SK-N-MC (cell line): ENCODE data around the gene SLC35F1.

ENCODE experiments used
- DNase-seq: peaks from one replicate; pipeline ENCODE4 v3.0.0-alpha.2; 2011; ENCODE audit warnings: low read depth, low spot score
- H3K27ac ChIP-seq: fragments of 200-600 bp; sonication (generic); 2 replicates; pipeline ENCODE4 v1.5.1; 2016; ENCODE audit warnings: mixed run types
- H3K36me3 ChIP-seq: fragments of 200-600 bp; sonication (generic); 2 replicates; pipeline ENCODE4 v1.6.1; 2017; ENCODE audit warnings: antibody characterized with exemption, low read length, mixed read lengths; ENCODE audit not compliant: insufficient read depth
- H3K4me3 ChIP-seq: fragments of 200-600 bp; sonication (generic); 2 replicates; pipeline ENCODE4 v1.5.1; 2016
- H3K9ac ChIP-seq: fragments of 200-600 bp; sonication (generic); 2 replicates; pipeline ENCODE4 v1.8.0; 2017; ENCODE audit warnings: mixed run types, mixed read lengths; ENCODE audit not compliant: insufficient read length
- H3K9me3 ChIP-seq: fragments of 200-600 bp; sonication (generic); 2 replicates; pipeline ENCODE4 v1.6.1; 2017; ENCODE audit warnings: low read depth, mild to moderate bottlenecking, antibody characterized with exemption, low read length, moderate library complexity, mixed read lengths
- EZH2 ChIP-seq: fragments of 200-600 bp; sonication (generic); IDR thresholded peaks from one replicate; pipeline ENCODE4 v1.6.1; 2017; ENCODE audit warnings: antibody characterized with exemption
- FOXP2 ChIP-seq: optimal IDR thresholded peaks from 2 replicates; pipeline ENCODE3; 2011; ENCODE audit warnings: mild to moderate bottlenecking, moderate library complexity; ENCODE audit not compliant: insufficient read depth; ENCODE audit errors: extremely low read length, control extremely low read depth
- POLR2AphosphoS5 ChIP-seq: IDR thresholded peaks from 2 replicates; pipeline ENCODE4 v1.6.1; 2012; ENCODE audit warnings: mild to moderate bottlenecking, low read depth, low read length, borderline replicate concordance

Gene SLC35F1

GRCh38 chr6:117917176-117917575 lies 10.1 kb downstream of the SLC35F1 start:
- TF ChIP-seq FOXP2 (no peak), EZH2 (no peak), POLR2AphosphoS5 (no peak)
- Histone ChIP-seq H3K9ac (no peak overlapping the region), H3K27ac (no peak overlapping the region), H3K9me3 (no peaks in the 10 kb centered on the region), H3K4me3 (no peak overlapping the region), H3K36me3 (no peaks in the 10 kb centered on the region)
- DNase-seq: no peak

DNA sequence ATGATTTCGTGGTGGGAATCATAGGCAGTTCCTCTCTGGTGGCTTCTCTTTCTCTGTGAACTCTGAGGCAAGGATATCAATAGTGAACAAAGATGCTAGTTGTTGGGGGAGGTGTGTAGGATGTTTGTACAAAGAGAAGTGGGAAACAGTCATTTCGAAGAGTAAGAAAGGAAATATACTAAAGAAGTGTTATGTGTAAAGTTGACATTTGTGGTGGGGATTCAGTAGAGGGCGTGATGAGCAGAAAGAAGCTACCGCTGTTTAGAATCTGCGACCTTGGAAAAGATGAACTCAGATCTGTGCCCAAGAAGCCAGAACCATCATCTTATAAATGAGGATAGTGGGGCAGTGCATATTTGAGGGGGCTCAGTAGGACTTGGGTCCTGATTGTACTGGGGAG lies 11.4 kb downstream of the SLC35F1 start:
- DNase-seq: no peak
- no peak overlapping the region for H3K4me3 ChIP-seq
- H3K9ac ChIP-seq: no peak overlapping the region
- no peaks in the 10 kb centered on the region for H3K36me3 ChIP-seq
- no peak for TF ChIP-seq POLR2AphosphoS5
- no peak for TF ChIP-seq FOXP2
- TF ChIP-seq EZH2: no peak
- no peak overlapping the region for H3K27ac ChIP-seq
- H3K9me3 ChIP-seq: no peaks in the 10 kb centered on the region

GRCh38 chr6:117919275-117919674 lies 12.2 kb downstream of the SLC35F1 start:
- no peak overlapping the region for H3K27ac ChIP-seq
- no peak overlapping the region for H3K9ac ChIP-seq
- no peak overlapping the region for H3K4me3 ChIP-seq
- no peak for TF ChIP-seq EZH2
- TF ChIP-seq POLR2AphosphoS5: no peak
- TF ChIP-seq FOXP2: no peak
- no peaks in the 10 kb centered on the region for H3K36me3 ChIP-seq
- H3K9me3 ChIP-seq: no peaks in the 10 kb centered on the region
- no peak for DNase-seq

DNA sequence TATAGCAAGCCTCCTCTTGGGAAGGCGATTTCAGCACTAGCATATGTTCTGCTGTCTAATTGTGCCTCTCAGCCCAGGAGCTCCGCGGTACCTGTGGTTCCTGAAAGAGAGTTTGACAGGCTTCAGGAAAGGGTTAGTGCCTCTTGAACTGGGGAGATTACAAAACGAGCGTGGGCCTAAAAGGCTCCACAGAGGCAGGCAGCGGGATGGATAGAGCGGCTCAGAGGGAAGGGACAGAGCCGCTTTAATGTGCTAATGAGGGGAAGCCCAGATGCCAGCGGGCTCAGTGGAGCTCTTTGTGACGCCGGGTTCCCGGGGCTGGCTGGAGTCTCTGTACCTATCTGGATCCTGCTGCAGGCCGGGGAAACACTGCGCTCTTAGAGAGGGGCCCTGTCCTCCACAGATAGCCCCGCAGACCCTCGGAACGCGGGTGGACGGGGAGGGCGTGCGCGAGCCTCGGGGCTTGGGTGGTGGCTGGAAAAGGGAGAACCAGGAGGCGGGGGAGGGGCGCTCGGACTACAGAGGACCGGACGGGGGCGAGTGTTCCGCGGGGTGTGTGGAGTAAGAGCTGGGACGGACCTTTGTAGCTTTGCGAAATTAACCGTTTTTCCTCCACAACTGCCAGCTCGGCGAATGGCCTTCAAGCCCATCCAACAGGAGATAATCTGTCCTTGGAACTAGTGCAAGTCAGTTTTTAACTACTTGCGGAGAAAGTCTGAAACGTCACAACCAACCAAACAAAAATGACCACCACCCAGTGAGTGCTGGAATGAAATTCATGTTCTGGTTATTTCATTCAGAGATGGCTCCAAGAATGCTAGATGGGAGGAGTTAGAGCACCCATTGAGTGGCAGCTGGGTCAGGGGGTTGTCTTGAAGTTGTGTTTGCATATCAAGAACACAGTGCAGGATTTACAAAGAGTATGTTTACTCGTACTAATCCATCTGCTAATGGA lies 13.0 kb downstream of the SLC35F1 start:
- peak overlapping the region; percentile 49 for H3K4me3 ChIP-seq
- no peak overlapping the region for H3K27ac ChIP-seq
- no peak for DNase-seq
- no peak overlapping the region for H3K9ac ChIP-seq
- no peaks in the 10 kb centered on the region for H3K9me3 ChIP-seq
- TF ChIP-seq POLR2AphosphoS5 (no peak), FOXP2 (no peak), EZH2 (no peak)
- no peaks in the 10 kb centered on the region for H3K36me3 ChIP-seq

- H3K9me3 ChIP-seq: no peaks in the 10 kb centered on the region
- H3K9ac ChIP-seq: no peak overlapping the region
- H3K4me3 ChIP-seq: no peak overlapping the region
- no peak for TF ChIP-seq FOXP2
- no peak for TF ChIP-seq POLR2AphosphoS5
- no peak for TF ChIP-seq EZH2
- H3K36me3 ChIP-seq: no peaks in the 10 kb centered on the region
- no peak for DNase-seq
- no peak overlapping the region for H3K27ac ChIP-seq
Observed at GRCh38 chr6:117924690-117925089, 17.6 kb downstream of the SLC35F1 start.

DNA sequence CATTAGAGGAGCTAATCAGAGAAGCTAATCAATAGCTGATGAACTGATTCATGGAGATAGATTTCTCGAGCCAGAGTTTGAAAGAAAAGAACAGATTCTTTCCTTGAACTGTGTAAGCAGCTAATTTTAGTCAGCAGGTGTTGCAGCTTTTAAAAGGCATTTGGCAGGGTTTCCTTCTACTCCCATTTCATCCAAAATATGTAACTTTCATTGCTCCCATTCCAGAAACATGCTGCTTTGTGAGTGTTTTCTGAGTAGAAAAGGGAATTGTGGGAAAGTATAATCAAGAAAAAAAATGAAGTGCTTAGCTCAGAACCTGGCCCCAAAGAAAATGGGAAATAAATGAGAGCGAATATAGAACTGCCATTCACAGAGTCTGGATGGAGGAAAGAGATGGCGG lies 20.8 kb downstream of the SLC35F1 start:
- Histone ChIP-seq H3K36me3 (no peaks in the 10 kb centered on the region), H3K4me3 (no peak overlapping the region), H3K27ac (no peak overlapping the region), H3K9ac (no peak overlapping the region), H3K9me3 (no peaks in the 10 kb centered on the region)
- no peak for DNase-seq
- no peak for TF ChIP-seq FOXP2
- TF ChIP-seq POLR2AphosphoS5: no peak
- no peak for TF ChIP-seq EZH2

- TF ChIP-seq FOXP2 (no peak), EZH2 (no peak), POLR2AphosphoS5 (no peak)
- no peaks in the 10 kb centered on the region for H3K9me3 ChIP-seq
- no peak for DNase-seq
- no peak overlapping the region for H3K27ac ChIP-seq
- H3K36me3 ChIP-seq: no peaks in the 10 kb centered on the region
- no peak overlapping the region for H3K4me3 ChIP-seq
- H3K9ac ChIP-seq: no peak overlapping the region
Observed at GRCh38 chr6:117928833-117929232, 21.8 kb downstream of the SLC35F1 start.

DNA sequence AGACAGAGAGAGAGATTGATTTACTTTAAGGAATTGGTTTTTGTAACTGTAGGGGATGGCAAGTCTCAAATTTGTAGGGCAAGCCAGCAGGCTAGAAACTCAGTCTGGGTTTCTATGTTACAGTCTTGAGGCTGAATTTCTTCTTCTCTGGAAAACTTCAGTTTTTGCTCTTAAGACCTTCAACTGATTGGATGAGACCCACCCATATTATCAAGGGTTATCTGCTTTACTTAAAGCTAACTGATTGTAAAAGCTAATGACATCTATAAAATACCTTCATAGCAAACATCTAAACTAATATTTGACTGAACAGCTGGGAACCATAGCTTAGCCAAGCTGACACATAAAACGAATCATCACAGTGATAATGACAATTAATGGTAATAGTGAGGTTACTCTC lies 22.4 kb downstream of the SLC35F1 start:
- DNase-seq: no peak
- no peak overlapping the region for H3K9ac ChIP-seq
- H3K36me3 ChIP-seq: no peaks in the 10 kb centered on the region
- TF ChIP-seq FOXP2 (no peak), EZH2 (no peak), POLR2AphosphoS5 (no peak)
- H3K4me3 ChIP-seq: no peak overlapping the region
- no peak overlapping the region for H3K27ac ChIP-seq
- no peaks in the 10 kb centered on the region for H3K9me3 ChIP-seq
